Measurements from ENCODE around the gene BBS9.

DNA sequence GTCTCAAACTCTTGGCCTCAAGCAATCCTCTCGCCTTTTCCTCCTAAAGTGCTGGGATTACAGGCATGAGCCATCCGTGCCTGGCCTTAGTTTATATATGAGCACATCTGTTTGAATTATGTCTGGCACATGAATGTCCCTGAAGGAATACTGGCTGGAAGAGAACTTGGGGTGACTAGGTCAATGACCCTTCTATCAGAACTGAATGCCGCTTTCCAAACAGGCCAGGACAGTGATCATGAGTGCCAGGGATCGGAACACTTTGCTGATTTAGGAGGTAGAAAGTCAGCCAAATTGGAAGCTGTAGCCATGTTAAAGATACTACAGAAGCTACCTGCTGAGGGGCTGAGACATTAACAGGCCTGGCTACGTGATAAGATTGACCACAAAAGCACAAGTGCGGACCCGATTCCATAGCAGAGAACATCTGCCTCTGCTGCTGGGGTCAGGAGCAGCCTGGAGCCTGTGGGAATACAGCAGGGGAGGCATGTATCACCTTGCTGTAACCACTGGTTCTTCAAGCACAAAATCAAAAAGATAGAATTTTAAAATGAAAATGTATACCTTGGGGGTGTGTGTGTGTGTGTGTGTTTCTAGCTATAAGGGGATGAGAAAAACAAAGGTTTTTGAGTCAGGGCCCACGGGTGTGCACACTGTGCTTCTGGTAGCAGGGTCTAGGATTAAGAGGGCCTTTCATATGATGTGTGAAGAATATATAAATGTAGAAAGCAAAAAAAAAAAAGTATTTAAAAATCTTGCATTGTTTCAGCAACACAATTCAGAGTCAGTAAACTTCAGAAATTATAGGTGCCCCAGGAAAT, 293.7 kb downstream of the BBS9 start:
- no peak for TF ChIP-seq POLR2A (IDR thresholded peaks at IDR 0.05; ENCODE audit: low read depth, low read length)
- TF ChIP-seq, protein P1, sequence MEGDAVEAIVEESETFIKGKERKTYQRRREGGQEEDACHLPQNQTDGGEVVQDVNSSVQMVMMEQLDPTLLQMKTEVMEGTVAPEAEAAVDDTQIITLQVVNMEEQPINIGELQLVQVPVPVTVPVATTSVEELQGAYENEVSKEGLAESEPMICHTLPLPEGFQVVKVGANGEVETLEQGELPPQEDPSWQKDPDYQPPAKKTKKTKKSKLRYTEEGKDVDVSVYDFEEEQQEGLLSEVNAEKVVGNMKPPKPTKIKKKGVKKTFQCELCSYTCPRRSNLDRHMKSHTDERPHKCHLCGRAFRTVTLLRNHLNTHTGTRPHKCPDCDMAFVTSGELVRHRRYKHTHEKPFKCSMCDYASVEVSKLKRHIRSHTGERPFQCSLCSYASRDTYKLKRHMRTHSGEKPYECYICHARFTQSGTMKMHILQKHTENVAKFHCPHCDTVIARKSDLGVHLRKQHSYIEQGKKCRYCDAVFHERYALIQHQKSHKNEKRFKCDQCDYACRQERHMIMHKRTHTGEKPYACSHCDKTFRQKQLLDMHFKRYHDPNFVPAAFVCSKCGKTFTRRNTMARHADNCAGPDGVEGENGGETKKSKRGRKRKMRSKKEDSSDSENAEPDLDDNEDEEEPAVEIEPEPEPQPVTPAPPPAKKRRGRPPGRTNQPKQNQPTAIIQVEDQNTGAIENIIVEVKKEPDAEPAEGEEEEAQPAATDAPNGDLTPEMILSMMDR (conservative IDR thresholded peaks at IDR 0.05; ENCODE audit: low read depth, low read length) = no peak
- no peak for TF ChIP-seq MAZ (IDR thresholded peaks at IDR 0.05; ENCODE audit: borderline replicate concordance, low read depth, low read length)
- TF ChIP-seq MXI1 (IDR thresholded peaks at IDR 0.05; ENCODE audit: borderline replicate concordance, low read depth, low read length) = no peak
- no peak for TF ChIP-seq CEBPB (IDR thresholded peaks at IDR 0.05; ENCODE audit: low read depth, low read length)
- TF ChIP-seq RCOR1 (IDR thresholded peaks at IDR 0.05; ENCODE audit: insufficient replicate concordance, low read length) = no peak
- no peak for TF ChIP-seq USF2 (IDR thresholded peaks at IDR 0.05; ENCODE audit: low read depth, low read length)
- TF ChIP-seq, protein P2, sequence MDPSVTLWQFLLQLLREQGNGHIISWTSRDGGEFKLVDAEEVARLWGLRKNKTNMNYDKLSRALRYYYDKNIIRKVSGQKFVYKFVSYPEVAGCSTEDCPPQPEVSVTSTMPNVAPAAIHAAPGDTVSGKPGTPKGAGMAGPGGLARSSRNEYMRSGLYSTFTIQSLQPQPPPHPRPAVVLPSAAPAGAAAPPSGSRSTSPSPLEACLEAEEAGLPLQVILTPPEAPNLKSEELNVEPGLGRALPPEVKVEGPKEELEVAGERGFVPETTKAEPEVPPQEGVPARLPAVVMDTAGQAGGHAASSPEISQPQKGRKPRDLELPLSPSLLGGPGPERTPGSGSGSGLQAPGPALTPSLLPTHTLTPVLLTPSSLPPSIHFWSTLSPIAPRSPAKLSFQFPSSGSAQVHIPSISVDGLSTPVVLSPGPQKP (IDR thresholded peaks at IDR 0.05; ENCODE audit: borderline replicate concordance, low read depth, low read length) = no peak
- TF ChIP-seq RFX5 (IDR thresholded peaks at IDR 0.05; ENCODE audit: low read depth, low read length) = no peak
- no peak for TF ChIP-seq SMC3 (IDR thresholded peaks at IDR 0.05; ENCODE audit: low read depth, low read length)
- TF ChIP-seq FOS (IDR thresholded peaks at IDR 0.05; ENCODE audit: low read depth, low read length) = no peak
- TF ChIP-seq RAD21 (IDR thresholded peaks at IDR 0.05; ENCODE audit: low read length) = no peak
